ENCODE data around the gene TRAP1.

The TRAP1 gene

DNA sequence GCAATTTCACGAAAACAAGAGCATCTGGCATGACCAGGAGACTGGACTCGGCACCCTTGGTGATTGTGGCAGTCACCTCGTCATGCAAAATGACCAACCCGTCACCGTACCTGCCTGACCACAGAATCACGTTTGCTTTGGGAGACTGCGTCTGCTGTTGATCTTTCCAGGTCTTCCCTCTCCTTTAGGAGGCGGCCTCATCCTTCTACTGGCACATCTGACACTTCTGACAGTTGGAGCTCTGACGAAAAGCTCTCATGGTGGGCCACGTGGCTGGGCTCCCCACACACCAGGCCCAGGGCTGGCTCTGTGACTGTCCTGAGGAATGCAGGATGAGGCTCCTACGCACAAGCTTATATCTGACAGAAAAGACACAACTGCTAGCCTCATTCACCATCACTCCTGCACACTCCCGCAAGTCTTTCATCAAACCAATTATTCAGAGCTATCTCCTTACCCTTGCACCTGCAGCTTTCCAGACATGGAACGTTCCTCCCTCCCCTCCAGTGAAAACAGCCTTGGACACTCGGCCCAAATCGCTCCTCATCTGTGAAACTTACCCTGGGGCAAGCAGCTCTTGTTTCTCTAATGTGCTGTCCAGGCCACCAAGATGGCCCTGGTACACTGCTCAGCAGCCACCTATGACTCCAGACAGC, 3.6 kb downstream of the TRAP1 start:
- no peak for DNase-seq (ENCODE audit: low spot score)

DNA sequence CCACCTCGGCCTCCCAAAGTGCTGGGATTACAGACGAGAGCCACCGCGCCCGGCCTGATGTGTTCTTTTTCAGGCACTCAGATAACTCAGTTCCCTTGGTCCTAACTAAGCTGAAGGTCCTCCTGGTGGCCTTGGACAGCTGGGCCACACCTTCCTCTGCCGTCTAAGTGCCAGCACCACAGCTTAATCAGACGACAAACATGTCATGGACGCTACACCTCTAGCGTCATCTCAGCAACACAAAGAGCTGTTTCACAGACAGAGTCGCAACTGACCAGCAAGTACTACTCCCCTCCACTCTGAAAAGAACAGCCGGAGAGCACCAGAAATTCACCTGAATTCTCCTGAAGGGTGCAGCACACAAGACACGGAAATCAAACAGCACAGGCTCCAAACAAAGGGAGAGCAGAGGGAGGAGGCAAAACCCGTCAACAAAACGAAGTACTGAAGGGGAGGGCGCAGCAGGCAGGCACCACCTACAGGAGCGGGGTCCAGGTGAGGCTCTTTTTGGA, 4.4 kb downstream of the TRAP1 start:
- DNase-seq (ENCODE audit: low spot score): no peak

DNA sequence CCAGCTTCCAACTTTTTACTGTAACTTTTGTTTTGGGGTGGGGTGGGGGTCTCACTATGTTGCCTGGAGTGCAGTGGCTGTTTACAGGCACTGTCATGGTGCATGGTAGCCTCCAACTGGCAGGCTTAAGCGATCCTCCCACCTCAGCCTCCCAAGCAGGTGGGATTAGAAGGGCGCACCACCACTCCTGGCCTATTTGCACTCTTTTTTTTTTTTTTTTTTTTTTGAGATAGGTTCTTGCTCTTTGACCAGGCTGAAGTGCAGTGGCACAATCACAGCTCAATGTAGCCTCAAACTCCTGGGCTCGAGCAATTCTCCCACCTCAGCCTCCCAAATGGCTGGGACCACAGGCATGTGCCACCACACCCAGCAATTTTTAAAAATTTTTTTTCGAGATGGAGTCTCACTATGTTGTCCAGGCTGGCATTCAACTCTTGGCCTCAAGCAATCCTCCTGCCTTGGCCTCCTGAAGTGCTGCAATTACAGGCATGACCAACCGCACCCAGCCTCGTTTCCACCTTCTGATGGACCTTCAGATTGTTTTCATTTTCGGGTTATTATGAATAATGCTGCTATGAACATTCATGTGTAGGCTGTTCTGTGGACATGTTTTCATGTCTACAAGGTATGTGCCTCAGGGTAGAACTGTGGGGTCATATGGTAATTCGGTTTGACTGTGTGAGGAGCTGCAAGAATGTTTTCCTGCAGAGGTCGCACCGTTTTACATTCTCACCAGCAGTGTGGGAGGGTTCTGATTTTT, 10.9 kb downstream of the TRAP1 start:
- no peak for DNase-seq (ENCODE audit: low spot score)

DNA sequence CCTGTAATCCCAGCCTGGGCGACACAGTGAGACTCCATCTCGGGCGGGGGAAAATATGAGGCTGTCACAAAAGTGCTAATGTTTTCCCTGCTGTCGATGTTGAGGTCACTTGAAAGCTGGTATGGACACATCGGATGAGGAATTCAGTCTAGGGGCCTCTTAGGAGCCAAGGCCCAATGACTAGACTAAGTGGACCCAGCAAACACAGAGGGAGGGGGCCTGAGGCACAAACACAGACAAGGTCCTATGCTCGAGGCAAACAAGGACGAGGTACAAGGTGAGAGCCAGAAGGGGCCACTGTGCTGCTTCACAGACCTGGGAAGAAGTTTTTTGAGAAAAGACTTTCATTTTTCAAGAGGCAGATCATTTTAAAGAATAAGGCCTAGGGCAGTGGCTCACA, 15.2 kb downstream of the TRAP1 start:
- no peak for DNase-seq (ENCODE audit: low spot score)

DNA sequence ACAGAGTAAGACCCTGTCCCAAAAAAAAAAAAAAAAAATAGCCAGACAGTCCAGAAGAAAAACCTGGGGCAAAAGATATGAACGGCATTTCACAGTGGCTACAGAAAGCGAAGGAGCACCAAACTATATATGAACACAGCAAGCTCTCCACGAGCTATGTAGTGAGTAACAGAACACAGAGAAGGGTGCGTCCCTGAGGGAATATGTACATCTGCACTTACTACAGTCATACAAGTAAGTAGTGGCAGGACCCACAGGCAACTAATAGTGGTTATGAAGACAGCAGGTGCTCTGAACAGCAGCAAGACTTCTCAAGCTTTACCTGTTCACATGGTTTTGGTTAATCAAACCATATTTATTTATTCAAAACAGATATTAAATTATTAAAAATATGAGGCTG, 15.8 kb downstream of the TRAP1 start:
- no peak for DNase-seq (ENCODE audit: low spot score)

DNA sequence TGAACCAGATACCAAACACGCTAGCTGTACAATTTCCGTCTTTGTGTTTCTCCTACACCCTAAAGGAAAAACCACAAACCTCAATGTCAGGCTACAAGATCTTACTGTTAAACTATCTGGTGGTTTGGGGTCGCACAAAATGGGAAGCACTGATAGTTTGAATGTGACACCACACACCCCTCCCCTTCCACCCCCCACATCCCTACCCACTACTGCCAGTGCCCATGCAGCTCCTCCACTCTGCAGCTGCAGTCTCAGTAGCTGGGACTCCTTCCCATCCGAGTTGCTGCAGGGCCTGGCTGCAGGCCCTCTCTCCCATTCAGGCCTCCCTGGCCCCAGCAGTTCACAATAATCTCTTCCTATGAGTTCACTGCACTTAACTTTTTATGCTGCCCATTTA, 18.4 kb downstream of the TRAP1 start:
- DNase-seq (ENCODE audit: low spot score): no peak

DNA sequence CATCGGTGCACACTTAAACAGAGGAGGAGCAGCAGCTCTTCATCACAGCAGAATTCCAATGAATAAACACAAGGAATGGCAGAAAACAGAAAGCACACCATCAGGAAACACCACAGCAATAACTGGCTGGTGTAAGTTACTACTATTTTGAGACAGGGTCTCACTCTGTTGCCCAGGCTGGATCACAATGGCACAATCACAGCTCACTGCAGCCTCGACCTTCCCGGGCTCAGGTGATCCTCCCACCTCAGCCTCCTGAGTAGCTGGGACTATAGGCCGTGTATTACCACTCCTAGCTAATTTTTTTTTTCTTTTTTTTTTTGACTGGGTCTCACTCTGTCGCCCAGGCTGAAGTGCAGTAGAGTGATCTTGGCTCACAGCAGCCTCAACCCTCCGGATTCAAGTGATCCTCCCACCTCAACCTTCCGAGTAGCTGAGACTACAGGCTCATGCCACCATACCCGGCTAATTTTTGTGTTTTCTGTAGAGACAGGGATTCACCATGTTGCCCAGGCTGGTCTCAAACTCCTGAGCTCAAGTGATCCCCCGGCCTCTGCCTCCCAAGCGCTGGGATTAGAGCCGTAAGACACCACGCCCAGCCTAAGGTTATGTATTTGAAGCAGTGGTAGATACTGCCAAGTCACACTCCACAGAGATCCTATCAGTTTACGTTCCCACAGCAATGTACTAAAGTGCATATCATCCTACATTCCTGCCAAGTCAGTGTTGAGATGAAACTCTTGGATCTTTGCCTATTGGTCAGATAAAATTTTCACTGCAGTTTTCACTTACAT, 20.7 kb downstream of the TRAP1 start:
- DNase-seq (ENCODE audit: low spot score): no peak

DNA sequence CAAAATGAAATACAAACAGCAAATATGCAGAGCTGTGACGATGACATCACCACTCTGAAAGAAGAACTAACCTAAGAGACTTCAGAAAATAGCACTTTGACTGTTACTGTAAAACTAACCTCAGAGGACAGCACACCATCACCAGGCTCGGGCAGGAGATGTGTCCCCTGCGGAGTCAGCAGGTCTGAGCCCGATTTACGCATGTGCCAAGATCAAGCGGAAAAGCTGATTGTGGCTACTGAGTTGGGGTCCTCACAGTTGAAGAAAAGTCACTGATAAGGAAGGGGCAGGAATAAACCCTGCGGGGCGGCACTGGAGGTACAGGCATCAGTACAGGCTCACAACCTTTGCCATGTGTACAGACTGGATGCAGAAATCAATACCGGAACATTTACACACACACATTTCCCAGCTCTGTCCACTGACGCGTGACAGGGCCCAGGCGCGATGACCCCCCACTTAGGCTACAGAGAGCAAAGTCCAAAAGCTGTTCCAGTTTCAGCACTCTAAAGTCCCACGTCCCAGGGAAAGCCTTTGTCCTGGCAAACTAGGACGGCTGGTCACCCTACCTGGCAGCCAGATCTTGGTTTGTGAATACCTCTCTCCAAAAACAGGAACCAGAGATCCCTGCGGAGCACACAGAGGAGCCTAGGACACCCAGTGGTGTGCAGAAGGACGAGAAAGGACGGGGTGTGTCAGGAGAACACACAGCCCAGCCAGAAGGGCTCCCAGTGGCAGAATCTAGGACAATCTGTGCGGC, 21.5 kb downstream of the TRAP1 start:
- DNase-seq (ENCODE audit: low spot score): no peak

DNA sequence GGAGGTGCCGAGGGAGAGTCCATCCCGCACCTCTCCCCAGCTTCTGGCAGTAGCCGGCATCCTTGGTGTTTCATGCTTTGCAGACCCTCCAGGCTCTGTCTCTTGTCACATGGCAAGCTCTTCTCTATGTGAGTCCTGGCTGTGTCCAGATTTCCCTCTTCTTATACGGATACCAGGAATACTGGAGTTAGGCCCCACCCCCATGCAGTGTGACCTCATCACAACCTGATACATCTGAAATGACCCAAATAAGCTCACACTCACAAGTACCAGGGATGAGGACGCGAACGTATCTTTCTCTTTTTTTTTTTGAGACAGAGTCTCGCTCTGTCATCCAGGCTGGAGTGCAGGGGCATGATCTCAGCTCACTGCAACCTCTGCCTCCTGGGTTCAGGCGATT, 23.3 kb downstream of the TRAP1 start:
- DNase-seq (ENCODE audit: low spot score): no peak

DNA sequence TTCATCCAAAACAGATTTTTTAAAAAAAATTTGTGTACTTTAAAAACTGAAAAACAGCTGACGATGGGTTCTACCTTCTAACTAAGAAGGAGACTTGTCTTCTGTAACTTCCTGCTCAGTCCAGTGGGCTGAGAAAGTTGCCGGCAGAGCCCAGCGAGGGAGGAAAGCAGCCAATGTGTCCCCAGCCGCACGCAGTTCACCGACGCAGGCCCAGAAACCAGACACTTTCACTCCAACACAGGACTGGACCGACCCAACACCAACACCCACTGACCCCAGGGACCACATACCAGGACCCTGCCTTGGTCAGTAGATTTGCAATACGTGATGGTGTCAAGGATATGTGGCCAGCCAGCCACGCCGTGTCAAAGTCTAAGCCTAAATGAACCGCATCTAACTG, 25.6 kb downstream of the TRAP1 start:
- DNase-seq (ENCODE audit: low spot score): no peak

DNA sequence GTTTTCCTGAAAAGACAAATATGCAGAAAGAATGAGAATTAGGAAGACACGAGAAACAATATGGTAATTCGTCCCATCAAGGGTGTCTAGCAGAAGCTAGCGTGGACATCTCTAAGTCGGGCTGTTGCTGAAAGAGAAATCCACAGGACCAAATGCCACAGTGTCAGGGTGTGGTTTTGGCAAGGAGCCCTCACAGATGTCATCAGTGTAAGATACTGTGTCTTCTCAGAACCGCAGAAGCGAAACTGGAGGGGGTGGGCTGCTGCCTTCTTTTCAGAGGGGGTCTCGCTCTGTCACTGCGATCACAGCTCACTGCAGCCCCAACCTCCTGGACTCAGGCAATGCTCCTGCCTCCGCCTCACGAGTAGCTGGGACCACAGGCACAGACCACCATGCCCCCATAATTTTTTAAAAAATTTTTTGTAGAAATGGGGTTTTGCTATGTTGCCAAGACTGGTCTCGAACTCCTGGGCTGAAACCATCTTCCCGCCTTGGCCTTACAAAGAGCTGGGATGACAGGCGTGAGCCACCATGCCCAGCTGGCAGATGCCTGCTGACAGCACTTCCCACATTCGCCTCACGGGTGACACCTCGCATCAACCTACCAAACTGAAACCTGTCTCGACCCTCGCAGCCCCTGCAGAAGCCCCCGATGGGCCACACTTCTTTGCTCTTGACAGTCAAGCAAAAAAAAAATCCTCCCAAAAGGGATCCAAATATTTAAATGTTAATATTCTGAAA, 26.2 kb downstream of the TRAP1 start:
- no peak for DNase-seq (ENCODE audit: low spot score)

DNA sequence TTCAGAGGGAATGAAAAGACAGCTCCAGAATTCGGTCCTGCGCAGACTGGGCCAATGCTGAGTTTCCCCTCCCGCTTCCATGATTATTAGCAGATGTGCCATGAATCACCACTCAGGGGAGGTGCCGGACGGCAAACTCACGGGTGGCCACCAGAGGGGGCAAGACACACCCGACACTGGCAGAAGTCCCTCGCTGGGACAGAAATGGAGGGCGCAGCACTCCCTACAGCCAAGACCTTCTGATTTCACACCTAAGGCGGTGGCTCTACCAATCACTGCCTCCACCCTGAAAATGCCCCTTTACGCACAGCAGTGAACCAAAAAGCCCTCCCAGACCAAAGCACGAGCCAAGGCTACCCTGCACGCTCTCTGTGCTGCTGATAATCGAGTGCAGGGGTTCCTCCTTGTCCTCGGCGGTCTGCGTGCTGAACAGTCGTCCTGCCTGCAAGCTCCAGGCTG, 26.8 kb downstream of the TRAP1 start:
- peak; percentile 88 for DNase-seq (ENCODE audit: low spot score)

DNA sequence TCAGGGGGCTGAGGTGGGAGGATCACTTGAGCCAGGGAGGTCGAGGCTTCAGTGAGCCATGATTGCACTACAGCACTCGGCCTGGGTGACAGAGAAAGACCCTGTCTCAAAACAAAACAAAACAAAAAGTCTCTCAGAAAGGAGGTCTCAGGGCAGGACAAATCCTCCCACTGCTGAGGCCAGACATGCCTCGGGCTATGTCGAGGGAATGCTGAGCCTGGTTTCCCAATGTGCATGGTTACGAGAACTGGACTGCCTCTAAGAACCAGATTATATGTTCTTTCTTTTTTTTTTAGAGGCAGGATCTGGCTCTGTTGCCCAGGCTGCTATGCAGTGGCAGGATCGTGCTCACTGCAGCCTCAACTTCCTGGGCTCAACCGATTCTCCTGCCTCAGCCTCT, 27.6 kb downstream of the TRAP1 start:
- no peak for DNase-seq (ENCODE audit: low spot score)

DNA sequence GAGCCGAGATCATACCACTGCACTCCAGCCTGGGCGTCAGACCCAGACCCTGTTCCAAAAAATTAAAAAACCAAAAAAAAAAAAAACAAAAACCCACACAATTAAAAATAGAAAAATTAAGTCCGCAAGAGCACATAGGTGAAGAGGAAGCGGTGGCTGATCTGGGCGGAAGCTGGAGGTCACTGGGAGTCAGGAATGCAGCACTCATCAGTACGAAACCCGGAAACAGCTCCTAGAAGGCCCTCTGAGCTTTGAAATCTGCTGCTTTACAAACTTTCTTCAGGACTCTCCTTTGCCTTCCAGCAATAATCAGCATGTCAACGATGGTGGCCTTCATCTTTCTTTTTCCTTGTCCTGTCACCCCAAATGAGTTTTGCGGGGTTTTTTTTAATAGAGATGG, 29.5 kb downstream of the TRAP1 start:
- DNase-seq (ENCODE audit: low spot score): no peak

DNA sequence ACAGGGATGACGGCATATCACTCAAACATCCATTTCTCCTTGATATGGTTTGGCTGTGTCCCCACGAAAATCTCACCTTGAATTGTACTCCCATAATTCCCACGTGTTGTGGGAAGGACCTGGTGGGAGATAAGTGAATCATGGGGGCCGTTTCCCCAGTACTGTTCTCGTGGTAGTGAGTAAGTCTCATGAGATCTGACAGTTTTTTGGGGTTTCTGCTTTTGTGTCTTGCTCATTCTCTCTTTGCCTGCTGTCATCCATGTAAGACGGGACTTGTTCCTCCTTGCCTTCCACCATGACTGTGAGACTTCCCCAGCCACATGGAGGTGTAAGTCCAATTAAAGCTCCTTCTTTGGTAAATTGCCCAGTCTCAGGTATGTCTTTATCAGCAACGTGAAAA, 30.3 kb downstream of the TRAP1 start:
- no peak for DNase-seq (ENCODE audit: low spot score)

DNA sequence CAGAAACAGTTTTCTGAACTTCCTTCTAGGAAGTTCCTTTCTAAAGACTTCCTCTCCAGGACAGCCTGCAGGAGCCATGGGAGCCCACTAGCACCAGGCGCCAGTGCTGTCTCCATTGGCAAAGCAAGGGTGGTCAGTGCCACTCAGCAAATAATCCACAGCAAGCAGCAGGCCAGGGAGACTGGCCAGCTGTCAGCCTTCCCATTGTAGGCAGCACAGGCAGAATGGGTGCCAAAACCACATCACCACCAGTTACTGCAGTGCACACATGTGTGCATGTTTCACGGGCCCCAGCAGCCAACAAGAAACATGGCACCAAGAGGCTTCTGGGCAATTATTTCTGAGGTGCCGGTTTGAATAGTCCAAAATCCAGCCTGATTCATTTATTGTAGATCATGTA, 36.1 kb downstream of the TRAP1 start:
- DNase-seq (ENCODE audit: low spot score): no peak

DNA sequence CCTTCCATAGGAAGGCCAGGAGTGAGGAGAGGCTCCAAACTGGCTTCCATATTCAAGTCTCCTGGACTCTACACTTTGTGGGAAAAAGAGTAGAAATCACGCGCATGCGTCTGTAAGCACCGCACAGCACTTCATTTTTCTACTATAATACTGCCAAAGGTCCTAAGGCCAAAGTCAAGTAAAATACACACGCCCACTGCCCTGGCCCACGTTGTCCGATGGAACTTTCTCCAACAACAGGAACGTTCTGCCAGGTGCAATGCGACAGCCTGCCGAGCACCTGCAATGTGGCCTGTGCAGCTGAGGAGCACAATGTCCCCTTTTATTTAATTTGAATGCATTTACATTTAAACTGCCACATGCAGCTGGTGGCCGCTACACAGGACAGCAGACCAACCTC, 39.3 kb downstream of the TRAP1 start:
- no peak for DNase-seq (ENCODE audit: low spot score)

DNA sequence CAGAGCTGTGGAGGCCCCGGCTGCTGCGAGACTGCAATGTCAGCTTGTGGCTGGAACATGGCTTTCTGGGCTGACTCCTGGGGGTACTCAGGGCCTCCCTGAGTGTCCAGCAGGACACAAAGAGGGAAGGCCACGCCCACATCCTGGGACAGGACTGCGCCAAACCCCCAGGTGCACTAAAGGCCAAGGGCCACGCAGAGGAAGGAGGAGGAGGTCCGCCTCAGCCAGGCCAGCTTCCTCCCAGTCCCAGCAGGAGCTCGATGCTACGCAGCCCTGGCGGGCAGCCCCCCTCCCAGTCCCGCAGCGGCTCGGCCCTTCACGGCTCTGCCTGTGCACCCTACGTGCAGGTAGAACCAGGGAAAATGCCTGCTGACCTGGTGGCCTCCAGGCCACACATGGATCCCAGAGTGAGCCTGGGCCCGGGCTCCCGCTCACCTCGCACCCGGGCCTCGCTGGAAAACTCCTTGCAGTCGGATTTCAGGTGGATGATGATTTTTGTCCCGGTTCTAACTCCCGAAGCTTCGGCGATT, 41.7 kb downstream of the TRAP1 start:
- DNase-seq (ENCODE audit: low spot score): no peak

DNA sequence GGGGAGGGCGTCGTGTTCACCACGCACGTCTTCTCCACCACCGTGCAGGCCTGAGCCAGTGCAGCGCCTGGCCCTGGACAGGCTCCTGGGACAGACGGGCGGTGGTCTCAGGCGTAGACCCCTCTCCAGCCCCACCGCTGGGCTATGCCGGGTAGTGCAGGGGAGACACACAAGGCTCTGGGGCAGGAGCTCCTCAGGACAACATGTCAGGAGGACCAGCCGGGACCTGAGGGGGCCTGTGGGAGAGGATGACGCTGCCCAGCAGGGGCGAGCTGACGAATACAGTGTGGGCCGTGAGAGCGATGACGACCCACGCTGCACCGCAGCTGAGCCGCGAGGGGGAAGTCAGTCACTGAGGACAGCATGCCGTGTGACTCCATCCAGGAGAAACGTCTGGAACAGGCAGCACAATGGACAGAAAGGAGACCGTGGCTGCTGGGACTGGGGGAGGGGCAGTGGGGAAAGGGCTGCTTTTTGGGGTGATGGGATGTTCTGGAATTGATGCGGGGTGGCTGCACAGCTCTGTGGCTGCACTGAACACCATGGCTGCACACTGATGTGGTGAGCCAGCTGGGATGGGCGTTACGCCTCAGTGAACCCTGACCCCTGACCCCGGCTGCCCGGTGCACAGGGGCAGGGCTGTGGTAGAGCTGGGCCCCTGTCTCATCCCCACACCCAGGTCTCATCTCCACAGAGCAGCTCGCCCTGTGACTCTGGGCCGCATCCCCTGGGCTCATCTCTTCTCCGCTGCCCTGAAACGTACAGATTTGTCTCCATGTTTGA, 42.6 kb downstream of the TRAP1 start:
- no peak for DNase-seq (ENCODE audit: low spot score)

DNA sequence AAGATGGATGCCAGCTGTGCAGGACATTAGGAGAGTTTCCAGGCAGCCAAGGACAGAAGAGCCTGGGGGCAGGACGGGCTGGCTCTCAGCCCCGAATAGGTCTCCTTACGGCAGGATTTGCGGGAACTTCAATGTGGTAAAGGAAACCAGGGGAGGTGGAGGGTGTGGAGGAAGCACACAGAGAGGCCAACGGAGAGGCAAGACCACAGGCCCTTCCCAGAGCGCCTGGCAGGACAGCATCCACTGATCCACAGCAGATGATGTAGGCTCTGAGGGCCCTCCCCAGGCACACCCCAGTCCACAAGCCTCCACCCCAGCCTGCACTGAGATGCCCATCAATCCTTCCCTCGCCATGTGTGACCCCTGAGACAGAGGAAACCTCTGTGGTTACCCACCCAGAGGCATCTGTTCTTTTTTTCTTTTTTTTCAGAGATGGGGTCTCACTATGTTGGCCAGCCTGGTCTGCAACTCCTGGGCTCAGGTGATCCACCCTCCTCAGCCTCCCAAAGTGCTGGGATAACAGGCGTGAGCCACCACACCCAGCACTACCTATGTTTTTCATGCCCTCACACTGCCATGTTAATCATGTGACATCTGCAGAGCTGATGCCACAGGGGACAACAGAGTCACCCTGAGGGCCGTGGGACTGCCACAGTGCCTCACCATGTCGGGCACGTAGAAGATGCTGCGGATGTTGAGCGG, 43.5 kb downstream of the TRAP1 start:
- no peak for DNase-seq (ENCODE audit: low spot score)

Measured in CD4-positive, alpha-beta T cell treated with Interleukin-15 for 4 hours (primary cell).